Tibial nerve (tissue), 3 donors: Measurements from ENCODE around the gene TBCD.

Source experiments
- POLR2A ChIP-seq, 2 donors: fragments of 450-650 bp; IDR thresholded peaks; one replicate each; pipeline ENCODE4 v1.6.1; 2017; ENCODE audit warnings: antibody characterized with exemption in 2 of 2, mild to moderate bottlenecking in 2 of 2, moderate library complexity in 2 of 2
- TF ChIP-seq, protein P1 (sequence below), 5 experiments: fragments of 200-600 bp in 3 of 5; fragments of 450-650 bp in 2 of 5; sonication (generic) in 3 of 5; IDR thresholded peaks; one replicate each; pipeline ENCODE4 v1.5.1; 2016 to 2019; ENCODE audit warnings: antibody characterized with exemption in 5 of 5, mild to moderate bottlenecking in 3 of 5, moderate library complexity in 2 of 5

DNA sequence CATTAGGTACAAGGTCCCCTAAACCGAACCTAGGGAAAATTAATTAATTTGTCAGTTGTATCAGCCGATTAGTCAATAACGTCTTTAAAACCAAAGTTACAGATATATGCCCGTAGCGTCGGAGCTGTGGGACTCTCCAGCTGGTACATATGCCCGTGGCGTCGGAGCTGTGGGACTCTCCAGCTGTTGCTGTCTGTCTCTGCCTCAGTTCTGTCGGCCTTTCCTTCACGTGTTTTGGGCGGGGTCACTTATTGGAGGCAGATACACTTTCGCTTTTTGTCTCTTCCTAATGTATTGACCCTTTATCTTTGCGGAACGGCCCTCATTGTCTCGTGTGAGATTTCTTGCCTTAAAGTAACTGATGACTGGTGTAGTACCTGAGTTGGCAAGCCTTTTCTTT, 150.0 kb downstream of the TBCD start:
- TF ChIP-seq, protein P1, sequence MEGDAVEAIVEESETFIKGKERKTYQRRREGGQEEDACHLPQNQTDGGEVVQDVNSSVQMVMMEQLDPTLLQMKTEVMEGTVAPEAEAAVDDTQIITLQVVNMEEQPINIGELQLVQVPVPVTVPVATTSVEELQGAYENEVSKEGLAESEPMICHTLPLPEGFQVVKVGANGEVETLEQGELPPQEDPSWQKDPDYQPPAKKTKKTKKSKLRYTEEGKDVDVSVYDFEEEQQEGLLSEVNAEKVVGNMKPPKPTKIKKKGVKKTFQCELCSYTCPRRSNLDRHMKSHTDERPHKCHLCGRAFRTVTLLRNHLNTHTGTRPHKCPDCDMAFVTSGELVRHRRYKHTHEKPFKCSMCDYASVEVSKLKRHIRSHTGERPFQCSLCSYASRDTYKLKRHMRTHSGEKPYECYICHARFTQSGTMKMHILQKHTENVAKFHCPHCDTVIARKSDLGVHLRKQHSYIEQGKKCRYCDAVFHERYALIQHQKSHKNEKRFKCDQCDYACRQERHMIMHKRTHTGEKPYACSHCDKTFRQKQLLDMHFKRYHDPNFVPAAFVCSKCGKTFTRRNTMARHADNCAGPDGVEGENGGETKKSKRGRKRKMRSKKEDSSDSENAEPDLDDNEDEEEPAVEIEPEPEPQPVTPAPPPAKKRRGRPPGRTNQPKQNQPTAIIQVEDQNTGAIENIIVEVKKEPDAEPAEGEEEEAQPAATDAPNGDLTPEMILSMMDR (IDR thresholded peaks at IDR 0.05), result no peak
- no peak for TF ChIP-seq POLR2A (IDR thresholded peaks at IDR 0.05)
